Fibroblast of peridontal ligament (primary cell): ENCODE measurements around the gene COL26A1.
"Not testable (repeated sequence)": the region's sequence is repeated elsewhere in the genome, so short reads cannot be mapped to it uniquely, and the experiment has no call there.

ENCODE experiments used
- DNase-seq: peaks from one replicate; pipeline ENCODE4 v3.0.0-alpha.2; 2010; ENCODE audit errors: extremely low read depth

COL26A1 gene

GRCh38 chr7:101553771-101554445, 191.2 kb downstream of the COL26A1 start:
- no peak for DNase-seq

GRCh38 chr7:101554584-101555268, 192.1 kb downstream of the COL26A1 start:
- DNase-seq = no peak

GRCh38 chr7:101555269-101555920, 192.7 kb downstream of the COL26A1 start:
- no peak for DNase-seq

- DNase-seq = no peak
Measured at GRCh38 chr7:101555921-101556275, 193.2 kb downstream of the COL26A1 start.

- DNase-seq = no peak
Measured at GRCh38 chr7:101556453-101556968, 193.8 kb downstream of the COL26A1 start.

GRCh38 chr7:101557421-101557820, 194.7 kb downstream of the COL26A1 start:
- DNase-seq = no peak

- DNase-seq = no peak
Measured at GRCh38 chr7:101557978-101558741, 195.5 kb downstream of the COL26A1 start.

GRCh38 chr7:101558742-101559325, 196.2 kb downstream of the COL26A1 start:
- no peak for DNase-seq

- DNase-seq = no peak
Measured at GRCh38 chr7:101559586-101559985, 196.9 kb downstream of the COL26A1 start.

GRCh38 chr7:101560021-101560420, 197.3 kb downstream of the COL26A1 start:
- not testable (repeated sequence) for DNase-seq

- DNase-seq = no peak
Measured at GRCh38 chr7:101560856-101561255, 198.2 kb downstream of the COL26A1 start.

- DNase-seq = not testable (repeated sequence)
Measured at GRCh38 chr7:101561293-101561692, 198.6 kb downstream of the COL26A1 start.

- DNase-seq = no peak
Measured at GRCh38 chr7:101562531-101563197, 200.0 kb downstream of the COL26A1 start.

GRCh38 chr7:101563198-101563901, 200.7 kb downstream of the COL26A1 start:
- DNase-seq = no peak

- DNase-seq = no peak
Measured at GRCh38 chr7:101563943-101564777, 201.5 kb downstream of the COL26A1 start.

- no peak for DNase-seq
Measured at GRCh38 chr7:101564778-101565211, 202.1 kb downstream of the COL26A1 start.

- no peak for DNase-seq
Measured at GRCh38 chr7:101565601-101566209, 203.0 kb downstream of the COL26A1 start.

GRCh38 chr7:101567230-101567629, 204.6 kb downstream of the COL26A1 start:
- DNase-seq = no peak

- no peak for DNase-seq
Measured at GRCh38 chr7:101572156-101572555, 209.5 kb downstream of the COL26A1 start.
